ENCODE data around the gene ZFP2.
"Not testable (repeated sequence)": the region's sequence is repeated elsewhere in the genome, so short reads cannot be mapped to it uniquely, and the experiment has no call there.

The ZFP2 gene

DNA sequence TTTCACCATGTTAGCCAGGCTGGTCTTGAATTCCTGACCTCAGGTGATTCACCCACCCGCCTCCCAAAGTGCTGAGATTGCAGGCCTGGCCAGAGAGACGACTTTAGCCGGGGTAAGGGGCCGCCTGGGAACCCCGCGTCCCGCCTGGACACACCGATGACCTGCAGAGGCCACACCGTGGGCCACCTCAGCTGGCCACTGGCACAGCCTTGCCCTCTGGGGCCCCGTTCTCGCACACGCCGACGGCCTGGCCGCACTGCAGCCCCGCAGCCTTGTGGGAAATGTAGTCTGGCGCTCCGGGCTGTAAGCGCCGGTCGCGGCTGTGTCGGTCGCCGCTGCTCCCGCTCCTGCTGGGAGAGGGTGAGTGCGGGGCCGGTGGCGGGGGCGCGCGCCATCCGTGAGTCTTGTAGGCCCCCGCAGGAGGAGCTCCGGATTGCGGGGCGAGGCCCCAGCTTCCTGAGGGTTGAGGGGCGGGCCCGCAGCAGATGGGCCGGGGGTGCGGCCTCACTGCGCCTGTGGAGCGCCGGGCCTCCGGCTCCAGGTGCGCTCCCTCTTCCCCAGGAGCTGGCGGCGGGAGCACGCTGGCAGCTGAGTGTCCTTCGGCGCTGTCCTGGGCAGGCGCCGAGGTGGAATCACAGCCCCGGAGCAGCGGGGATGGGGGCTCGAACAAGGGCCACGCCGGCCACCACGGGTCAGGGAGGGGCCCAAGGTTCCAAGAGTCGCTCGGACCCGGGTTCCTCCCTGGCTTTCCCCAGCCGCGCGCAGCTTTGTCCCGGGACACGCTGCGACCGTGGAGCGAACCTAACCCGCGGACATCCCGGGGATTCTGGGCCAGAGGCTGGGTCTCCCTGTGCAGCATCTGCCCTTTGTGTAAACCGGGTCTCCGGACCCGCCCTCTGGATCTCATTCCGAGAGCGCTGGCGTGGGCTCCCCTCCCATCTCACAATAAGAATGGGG, at the start of gene ZFP2:
TSS of gene ZFP2 (plus strand) at position 299 of the 957 bp plus-strand sequence. CDS start 35,401 bp downstream, outside the sequence.
- DNase-seq (ENCODE audit: low spot score), result peak; percentile 80

DNA sequence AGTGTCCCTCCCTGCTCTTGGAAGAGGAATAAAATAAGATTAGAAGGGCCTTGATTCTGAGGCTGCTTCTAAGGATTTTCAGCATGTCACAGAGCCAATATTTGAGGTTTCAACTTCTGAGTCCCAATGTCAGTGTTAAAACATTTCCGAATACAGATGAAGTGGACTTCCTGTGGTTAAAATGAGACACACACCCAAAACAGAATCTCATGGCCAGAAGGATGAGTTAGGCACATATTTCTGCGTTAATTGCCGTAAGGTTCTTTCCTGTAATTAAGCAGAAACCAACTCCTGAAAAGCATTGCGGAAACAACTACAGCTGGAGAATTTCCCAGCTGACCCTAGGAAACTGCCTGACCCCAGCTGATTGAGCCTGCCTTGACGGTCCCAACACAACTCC, 46.4 kb upstream of the ZFP2 start:
- DNase-seq (ENCODE audit: low spot score), result no peak

DNA sequence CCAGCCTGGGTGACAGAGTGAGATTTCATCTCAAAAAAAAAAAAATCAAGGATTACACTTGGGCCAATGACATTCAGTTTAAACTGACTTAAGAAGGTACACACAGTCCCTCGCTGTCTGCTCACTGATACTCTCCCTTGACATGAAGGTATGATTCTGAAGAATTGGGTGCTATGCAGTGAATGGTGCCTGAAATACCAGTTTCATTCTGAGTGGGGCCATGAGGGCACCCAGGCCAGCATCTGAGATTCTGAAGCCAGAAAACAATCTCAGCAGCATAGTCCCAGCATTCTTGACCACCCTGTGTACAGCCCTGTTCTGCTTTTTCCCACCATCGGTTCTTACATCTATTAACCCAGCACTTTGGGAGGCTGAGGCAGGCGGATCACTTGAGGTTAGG, 43.8 kb upstream of the ZFP2 start:
- DNase-seq (ENCODE audit: low spot score), result no peak

DNA sequence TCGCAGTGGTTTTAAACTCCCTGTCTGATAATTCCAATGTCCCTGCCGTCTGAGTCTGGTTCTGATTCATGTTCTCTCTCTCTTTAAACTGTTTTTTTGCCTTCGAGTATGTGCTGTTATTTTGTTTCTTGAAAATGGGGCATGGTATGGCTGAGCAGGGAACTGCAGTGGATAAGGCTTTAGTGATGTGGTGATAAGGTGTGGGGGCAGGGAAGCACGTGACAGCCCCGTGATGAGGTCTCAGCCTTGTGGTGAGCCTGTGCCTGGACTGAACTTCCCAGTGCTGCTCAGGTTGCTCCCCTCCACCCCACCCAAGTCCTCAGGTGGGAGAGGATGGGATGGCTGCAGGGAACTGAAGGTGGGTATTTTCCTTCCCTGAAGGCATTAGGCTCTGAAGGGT, 41.4 kb upstream of the ZFP2 start:
- DNase-seq (ENCODE audit: low spot score), result no peak

DNA sequence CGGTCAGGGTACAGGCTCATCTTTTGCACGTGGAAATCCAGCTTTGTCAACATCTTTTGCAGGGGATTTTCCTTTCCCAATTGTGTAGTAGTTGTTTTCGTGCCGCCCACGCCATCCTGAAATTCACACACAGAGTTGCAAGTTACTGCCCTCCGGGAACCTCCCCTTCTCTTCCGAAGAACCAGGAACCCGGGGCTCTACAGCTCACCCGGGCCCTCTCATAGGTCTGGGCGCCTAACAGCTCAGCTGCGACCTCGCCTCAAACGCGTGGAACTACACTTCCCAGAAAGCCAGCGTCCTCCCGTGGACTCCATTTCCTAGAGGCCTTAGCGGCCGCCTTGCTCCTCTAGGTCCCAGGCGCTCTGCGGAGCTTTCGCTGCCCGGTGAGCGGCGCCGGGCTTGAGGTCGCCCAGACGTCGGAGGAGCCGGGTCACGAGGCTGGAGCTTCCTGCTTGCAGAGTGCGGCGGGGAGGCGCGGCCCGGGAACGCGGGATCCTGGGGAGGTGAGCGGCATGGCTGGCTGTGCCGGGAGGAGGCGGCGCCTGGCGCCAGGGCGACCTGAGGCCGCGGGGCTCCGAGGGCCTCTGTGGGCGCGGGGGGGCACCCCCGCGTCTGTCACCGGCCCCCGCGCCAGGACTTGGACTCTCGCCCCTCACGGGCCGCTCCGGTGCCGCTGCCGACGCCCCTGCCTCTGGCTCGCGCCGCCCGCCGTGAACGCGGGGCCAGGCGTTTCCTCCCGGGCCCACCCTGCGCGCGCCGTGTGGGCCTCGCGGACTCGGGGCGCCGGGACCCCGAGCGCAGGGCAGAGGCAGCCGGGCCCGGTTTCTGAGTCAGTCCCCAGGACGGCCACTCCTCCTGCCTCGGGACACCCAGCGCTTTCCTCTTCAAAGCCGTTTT, 35.8 kb upstream of the ZFP2 start, which contains the start of gene ZNF354B:
TSS of gene ZNF354B (plus strand) at position 329 of the 897 bp plus-strand sequence. CDS start 1,095 bp downstream, outside the sequence.
- peak; percentile 96 for DNase-seq (ENCODE audit: low spot score)

DNA sequence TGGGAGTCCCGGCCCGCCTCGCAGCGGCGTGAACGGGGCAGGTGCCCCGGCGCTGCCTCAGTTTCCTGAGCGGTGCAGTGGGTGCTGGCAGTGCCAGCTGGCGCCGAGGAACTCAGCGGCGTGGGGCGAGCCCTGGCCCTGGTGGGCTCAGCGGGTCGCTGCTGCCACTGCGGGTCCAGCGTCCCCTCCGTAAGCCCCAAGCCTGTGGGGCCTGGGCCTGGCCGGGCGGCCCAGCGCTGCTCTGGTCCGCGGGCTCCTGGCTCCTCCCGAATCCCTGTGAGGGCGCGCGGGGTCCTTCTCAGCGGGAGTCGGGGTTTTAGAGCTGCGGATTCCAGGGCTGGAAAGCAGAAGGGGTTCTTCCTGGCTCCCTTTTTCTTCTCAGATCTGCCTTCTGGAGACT, 35.1 kb upstream of the ZFP2 start:
- not testable (repeated sequence) for DNase-seq (ENCODE audit: low spot score)

DNA sequence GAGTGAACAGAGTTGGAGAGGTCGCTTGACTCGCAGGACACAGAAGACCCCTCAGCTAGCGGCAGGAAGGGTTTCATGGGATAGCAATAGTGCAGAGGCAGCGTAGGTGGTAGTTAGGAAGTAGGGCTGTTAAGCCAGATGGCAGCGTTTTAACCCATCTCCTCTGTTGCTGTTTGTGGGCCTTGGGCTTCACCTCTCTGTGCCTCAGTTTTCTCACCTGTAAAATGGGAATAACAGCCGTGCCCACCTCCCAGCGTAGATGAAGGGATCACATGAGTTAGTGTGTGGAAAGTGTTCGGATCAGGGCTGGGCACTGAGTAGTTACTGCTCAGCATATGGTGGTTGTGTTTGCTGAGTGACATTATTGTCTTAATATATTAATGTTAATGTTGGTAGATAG, 34.1 kb upstream of the ZFP2 start:
- DNase-seq (ENCODE audit: low spot score), result no peak

DNA sequence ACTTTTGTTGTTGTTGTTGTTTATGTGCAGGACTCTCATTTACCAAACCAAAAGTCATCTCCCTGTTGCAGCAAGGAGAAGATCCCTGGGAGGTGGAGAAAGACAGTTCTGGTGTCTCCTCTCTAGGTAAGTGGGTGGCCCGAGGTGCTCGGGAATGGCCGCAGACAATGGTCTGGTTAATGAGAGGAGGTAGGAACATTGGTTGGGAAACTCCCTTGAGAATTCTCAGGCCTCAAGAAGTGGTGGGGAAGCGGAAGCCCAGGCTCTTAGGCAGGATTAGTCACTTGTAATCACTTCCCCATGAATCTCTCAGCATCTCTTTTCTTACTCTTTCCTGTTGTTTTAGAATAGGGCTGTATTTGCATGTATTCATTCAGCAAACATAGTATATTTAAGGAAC, 28.8 kb upstream of the ZFP2 start:
- DNase-seq (ENCODE audit: low spot score), result no peak

DNA sequence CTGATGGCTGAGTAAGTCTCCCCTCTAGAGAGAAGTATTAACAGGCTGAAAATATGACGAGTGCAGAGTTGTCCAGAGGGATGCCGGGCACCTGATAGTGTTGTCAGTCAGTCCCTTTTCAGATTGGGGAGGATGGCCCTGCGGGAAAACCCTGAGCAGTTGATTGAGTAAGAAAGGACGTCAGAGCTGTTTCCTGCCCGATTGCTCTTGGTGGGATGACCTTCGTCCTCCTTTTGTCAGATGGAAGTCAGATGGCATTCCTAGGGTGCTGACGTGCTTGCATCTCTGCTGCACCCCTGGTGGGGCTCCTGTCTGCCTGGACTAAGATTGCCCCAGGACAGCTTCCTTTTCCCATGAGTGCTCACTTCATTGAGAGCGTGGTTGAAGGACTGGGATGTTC, 26.1 kb upstream of the ZFP2 start:
- DNase-seq (ENCODE audit: low spot score), result no peak

DNA sequence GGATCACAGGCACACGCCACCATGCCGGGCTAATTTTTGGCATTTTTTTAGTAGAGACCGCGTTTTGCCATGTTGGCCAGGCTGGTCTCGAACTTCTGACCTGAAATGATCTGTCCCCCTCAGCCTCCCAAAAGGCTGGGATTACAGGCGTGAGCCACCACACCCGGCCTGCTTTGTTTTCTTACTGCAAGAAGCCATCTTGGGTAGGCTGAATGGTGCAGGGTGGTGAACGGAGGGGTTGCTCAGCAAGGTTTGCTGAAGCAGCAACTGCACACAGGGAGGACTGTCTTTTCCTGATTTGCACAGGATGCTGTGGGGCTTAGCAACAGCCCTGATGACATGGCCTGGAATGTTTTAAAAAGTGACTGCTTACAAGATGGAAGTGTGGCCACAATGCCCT, 25.3 kb upstream of the ZFP2 start:
- no peak for DNase-seq (ENCODE audit: low spot score)

DNA sequence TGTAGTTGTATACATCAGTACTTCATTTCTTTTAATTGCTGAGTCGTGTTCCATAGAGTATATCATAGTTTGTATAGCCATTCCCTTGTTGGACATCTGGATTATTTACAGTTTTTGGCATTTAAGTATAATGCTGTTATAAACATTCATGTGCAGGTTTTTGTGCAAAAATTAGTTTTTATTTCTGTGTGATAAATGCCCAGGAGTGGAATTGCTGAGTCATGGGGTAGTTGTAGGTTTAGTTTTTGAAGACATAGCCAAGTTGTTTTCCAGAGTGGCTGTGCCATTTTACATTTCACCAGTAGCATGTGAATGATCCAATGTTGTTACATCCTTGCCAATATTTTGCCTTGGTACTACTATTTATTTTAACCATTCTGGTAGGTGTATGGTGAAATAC, 23.4 kb upstream of the ZFP2 start:
- no peak for DNase-seq (ENCODE audit: low spot score)

DNA sequence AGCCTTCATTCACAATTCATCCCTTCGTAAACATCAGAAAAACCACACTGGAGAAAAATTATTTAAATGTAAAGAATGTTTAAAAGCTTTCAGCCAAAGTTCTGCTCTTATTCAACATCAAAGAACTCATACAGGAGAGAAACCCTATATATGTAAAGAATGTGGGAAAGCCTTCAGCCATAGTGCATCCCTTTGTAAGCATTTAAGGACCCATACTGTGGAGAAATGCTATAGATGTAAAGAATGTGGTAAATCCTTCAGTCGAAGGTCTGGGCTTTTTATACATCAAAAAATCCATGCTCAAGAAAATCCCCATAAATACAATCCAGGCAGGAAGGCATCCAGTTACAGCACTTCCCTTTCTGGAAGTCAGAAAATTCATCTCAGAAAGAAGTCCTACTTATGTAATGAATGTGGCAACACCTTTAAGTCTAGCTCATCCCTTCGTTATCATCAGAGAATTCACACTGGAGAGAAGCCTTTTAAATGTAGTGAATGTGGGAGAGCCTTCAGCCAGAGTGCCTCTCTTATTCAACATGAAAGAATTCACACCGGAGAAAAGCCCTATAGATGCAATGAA, 12.5 kb upstream of the ZFP2 start:
- not testable (repeated sequence) for DNase-seq (ENCODE audit: low spot score)

DNA sequence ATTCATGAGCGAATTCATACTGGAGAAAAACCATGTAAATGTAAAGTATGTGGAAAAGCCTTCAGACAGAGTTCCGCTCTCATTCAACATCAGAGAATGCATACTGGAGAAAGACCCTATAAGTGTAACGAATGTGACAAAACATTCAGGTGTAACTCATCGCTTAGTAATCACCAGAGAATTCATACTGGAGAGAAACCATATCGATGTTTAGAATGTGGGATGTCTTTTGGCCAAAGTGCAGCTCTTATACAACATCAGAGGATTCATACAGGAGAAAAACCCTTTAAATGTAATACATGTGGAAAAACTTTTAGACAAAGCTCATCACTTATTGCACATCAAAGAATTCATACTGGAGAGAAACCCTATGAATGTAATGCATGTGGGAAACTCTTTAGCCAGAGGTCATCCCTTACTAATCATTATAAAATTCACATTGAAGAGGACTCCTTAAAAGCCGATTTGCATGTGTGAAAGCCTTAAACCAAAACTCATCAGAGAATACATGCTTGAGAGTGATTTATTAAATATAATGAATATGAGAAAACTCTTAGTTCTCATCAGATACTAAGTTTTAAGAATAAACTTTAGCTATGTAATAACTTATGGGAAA, 11.8 kb upstream of the ZFP2 start:
- no peak for DNase-seq (ENCODE audit: low spot score)

DNA sequence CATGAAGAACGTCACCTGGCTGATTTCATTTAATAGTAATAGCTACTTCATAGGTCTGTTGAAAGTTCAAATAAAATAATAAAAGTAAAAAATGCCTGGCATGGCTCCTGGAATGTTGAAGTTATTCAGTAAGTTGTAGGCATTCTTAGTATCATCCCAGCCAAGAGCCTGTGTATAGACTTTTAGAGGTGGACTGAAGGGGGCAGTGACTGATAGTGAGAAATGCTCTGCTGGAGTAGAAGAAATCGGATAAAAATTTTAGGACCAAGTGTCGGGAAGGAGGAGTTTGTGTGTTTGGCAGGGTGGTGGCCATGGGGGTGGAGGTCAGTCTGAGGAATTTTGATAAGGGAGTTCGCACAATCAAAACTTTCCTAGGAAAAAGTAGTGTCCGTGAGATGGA, 3.6 kb downstream of the ZFP2 start:
- no peak for DNase-seq (ENCODE audit: low spot score)

DNA sequence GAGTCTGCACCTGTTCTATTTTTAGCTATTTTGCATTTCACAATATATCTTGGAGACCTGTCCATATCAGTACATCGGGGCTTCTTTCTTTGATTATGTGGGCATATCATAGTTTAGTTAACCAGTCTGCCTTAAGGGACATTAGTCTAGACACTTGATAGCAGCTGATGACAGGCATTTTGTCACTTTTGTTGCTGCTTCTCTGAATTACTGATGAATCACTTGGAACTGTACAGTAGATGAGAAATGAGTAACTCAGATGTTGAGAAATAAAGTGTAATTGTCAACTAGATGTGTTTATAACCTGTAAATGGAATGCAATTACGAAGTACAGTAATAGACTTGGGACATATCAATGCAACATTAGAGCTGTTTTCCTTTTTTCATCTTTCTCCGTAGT, 7.1 kb downstream of the ZFP2 start:
- no peak for DNase-seq (ENCODE audit: low spot score)

DNA sequence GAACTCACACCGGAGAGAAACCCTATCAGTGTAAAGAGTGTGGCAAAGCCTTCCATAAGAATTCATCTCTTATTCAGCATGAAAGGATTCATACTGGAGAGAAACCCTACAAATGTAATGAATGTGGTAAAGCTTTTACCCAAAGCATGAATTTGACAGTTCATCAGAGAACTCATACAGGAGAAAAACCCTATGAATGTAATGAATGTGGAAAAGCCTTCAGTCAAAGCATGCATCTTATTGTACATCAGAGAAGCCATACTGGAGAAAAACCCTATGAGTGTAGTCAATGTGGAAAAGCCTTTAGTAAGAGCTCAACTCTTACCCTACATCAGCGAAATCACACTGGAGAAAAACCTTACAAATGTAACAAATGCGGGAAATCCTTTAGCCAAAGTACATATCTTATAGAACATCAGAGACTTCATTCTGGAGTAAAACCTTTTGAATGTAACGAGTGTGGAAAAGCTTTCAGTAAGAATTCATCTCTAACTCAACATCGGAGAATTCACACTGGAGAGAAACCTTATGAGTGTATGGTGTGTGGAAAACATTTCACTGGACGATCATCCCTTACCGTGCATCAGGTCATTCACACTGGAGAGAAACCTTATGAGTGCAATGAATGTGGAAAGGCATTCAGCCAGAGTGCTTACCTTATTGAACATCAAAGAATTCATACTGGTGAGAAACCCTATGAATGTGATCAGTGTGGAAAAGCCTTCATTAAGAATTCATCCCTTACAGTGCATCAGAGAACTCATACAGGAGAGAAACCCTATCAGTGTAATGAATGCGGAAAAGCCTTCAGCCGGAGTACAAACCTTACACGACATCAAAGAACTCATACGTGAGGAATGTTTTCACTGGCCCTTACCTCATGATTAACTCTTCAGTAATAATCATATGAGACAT, 36.4 kb downstream of the ZFP2 start:
- DNase-seq (ENCODE audit: low spot score), result no peak

DNA sequence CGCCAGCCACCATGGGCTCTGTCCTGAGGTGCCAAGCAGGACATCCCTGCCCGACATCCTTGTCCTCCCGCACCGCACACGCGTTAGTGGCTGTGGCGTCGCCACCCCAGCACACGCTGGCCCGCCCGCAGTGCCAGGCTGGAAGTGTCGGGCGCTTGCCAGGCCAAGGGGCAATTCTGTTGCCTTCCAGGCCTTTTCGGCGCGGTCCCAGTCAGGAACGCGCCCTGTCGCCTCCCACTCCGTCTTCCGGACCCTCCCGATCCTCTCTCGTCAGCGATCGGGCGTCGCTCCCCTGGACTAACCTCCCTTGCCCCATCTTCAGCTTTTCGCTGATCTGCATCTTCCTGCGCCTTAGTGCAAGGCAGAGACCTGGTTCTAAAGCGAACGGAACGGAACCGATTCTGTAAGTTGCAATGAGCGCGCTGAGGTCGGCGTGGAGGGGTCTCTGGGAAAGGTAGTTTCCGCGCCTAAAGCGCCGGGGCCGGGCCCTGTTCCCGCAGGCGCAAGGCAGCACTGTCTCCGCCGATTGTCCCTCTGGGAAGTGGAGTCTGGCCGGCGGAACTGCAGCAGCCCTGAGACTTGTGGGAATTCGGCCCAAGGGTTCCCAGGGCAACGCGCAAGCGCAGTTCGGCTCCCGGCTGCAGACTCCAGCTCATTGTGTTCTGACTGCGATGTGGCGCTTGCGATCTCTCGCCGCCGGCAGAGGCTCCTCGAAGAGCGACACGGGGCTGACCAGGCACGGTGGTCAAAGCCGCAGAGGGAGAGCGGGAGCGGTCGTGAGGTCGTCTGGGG, 45.1 kb downstream of the ZFP2 start, which contains the start of gene ZNF454:
TSS of gene ZNF454 (plus strand) at position 630 of the 792 bp plus-strand sequence. CDS start 1,594 bp downstream, outside the sequence.
- no peak for DNase-seq (ENCODE audit: low spot score)

DNA sequence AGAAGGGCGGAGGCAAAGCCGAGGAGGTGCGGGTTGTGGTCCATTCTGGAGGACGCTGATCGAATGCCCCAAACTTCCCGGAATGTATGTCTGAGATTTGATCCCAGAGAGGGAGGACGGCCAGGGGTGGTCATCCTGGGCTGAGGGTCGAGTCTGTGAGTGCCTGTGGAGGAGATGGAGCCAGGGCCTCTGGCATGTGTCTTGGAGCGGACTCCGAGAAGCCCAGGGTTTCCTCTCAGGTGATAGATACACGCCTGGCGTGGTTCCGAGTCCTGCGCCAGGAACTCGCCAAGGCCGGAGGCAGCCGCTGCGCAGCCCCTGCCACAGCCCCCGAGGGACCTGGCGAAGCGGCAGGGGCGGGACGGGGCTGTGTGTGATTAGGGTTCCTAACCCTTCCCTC, 45.6 kb downstream of the ZFP2 start:
- no peak for DNase-seq (ENCODE audit: low spot score)

DNA sequence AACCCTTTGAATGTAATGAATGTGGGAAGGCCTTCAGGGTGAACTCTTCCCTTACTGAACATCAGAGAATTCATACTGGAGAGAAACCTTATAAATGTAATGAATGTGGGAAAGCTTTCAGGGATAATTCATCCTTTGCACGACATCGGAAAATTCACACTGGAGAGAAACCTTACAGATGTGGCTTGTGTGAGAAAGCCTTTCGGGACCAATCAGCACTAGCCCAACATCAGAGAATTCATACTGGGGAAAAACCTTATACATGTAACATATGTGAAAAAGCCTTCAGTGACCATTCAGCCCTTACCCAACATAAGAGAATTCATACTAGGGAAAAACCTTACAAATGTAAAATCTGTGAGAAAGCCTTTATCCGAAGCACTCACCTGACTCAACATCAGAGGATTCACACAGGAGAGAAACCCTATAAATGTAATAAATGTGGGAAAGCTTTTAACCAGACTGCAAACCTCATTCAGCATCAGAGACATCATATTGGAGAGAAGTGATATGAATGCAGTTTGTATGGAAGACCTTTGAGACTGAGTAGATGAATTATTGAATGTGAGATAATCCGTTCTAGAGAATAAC, 69.8 kb downstream of the ZFP2 start:
- no peak for DNase-seq (ENCODE audit: low spot score)
